Endodermal cell (in vitro differentiated cells): Measurements from ENCODE around the gene BICRA. TPM values are rescaled to one million over a fixed set of nuclear protein-coding genes. Genes with fewer than 3 reads are reported as not detected.

Experiments used
- DNase-seq: peaks from one replicate; pipeline ENCODE4 v3.0.0-alpha.2; 2017
- H3K27ac ChIP-seq: 2 replicates; pipeline ENCODE4 v1.5.1; 2013; ENCODE audit warnings: mild to moderate bottlenecking, low read depth, low read length, moderate library complexity
- H3K27me3 ChIP-seq: 2 replicates; pipeline ENCODE4 v1.6.1; 2013; ENCODE audit warnings: mild to moderate bottlenecking, low read length, moderate library complexity; ENCODE audit not compliant: insufficient read depth, control insufficient read depth, poor library complexity, severe bottlenecking
- H3K36me3 ChIP-seq: 2 replicates; pipeline ENCODE4 v1.7.0; 2013; ENCODE audit warnings: mild to moderate bottlenecking, low read length, moderate library complexity; ENCODE audit not compliant: control insufficient read depth, insufficient read depth
- H3K4me1 ChIP-seq: one replicate; pipeline ENCODE4 v1.7.0; 2013; ENCODE audit warnings: low read length; ENCODE audit not compliant: control insufficient read depth, insufficient read depth
- H3K4me3 ChIP-seq: 2 replicates; pipeline ENCODE4 v1.5.1; 2013; ENCODE audit warnings: mild to moderate bottlenecking, low read length, moderate library complexity
- H3K9ac ChIP-seq: 2 replicates; pipeline ENCODE4 v1.6.1; 2013; ENCODE audit warnings: mild to moderate bottlenecking, low read length, moderate library complexity; ENCODE audit not compliant: poor library complexity, severe bottlenecking; ENCODE audit errors: extremely low read depth
- H3K9me3 ChIP-seq: 2 replicates; pipeline ENCODE4 v1.6.1; 2013; ENCODE audit warnings: mild to moderate bottlenecking, low read length, moderate library complexity; ENCODE audit not compliant: control insufficient read depth
- H3K27ac Mint-ChIP-seq: 2 replicates; pipeline ENCODE4 v1.8.0; 2020; ENCODE audit warnings: mixed read lengths
- H3K27me3 Mint-ChIP-seq: 2 replicates; pipeline ENCODE4 v1.8.0; 2021; ENCODE audit warnings: mild to moderate bottlenecking, mixed read lengths; ENCODE audit not compliant: insufficient read depth
- H3K36me3 Mint-ChIP-seq: 2 replicates; pipeline ENCODE4 v1.8.0; 2020; ENCODE audit warnings: low read depth, mixed read lengths
- H3K4me1 Mint-ChIP-seq: 2 replicates; pipeline ENCODE4 v1.8.0; 2020; ENCODE audit warnings: mixed read lengths
- H3K4me3 Mint-ChIP-seq: 2 replicates; pipeline ENCODE4 v1.8.0; 2020; ENCODE audit warnings: mild to moderate bottlenecking, moderate library complexity, mixed read lengths
- H3K9me3 Mint-ChIP-seq: 2 replicates; pipeline ENCODE4 v1.8.0; 2020; ENCODE audit warnings: mild to moderate bottlenecking, mixed read lengths
- CTCF ChIP-seq: fragments of 200-600 bp; sonication (generic); conservative IDR thresholded peaks from 2 replicates; pipeline ENCODE4 v1.5.0; 2021; ENCODE audit warnings: antibody characterized with exemption, mild to moderate bottlenecking
- WGBS, 2 experiments: methylation state at CpG; one replicate each; pipeline versions ENCODE4 v1.1.5 to v1.1.7; 2013; ENCODE audit warnings: missing lambda C conversion rate in 2 of 2, mixed read lengths in 1 of 2; ENCODE audit not compliant: insufficient coverage in 1 of 2, insufficient read length in 1 of 2; 5-methylcytosine and 5-hydroxymethylcytosine counted together
- total RNA-seq, 2 donors: library from RNA; stranded (reverse); fragmentation: NEBNext Ultra II Directional in 1 of 2; extraction: Animal tissue kit (Norgen Biotek cat#: 25700) in 1 of 2; gene quantifications; 2 replicates in 1 of 2; 3 replicates in 1 of 2; pipeline ENCODE4 v1.2.1, GENCODE V29; 2021

The BICRA gene
- total RNA-seq, 2 donors from 2014 or later: 30.0 to 30.1 TPM

DNA sequence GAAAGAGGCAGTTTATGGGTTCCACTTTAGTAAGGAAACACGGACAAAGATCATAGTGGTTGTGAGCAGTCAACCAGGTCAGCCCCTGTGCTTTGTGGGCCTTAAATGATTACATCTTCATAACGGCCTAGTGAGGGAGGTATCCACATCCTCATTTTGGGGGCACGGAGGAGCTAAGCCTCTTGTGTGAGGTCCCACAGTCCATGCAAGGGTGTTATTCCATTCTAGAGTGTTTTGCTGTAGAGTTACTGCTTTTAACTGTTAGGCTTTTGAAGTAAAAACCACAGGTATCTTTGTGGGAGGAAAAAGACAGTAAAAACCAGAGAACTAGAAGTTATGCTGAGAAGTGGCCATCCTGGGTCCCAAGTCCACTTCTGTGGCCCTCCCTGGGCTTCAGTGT lies 140.4 kb downstream of the BICRA start:
- Histone ChIP-seq H3K9me3 (no peaks in the 10 kb centered on the region), H3K27ac (no peak overlapping the region), H3K27me3 (no peaks in the 10 kb centered on the region), H3K4me1 (no peaks in the 10 kb centered on the region), H3K4me3 (no peak overlapping the region), H3K36me3 (peaks cover 69% of the 10 kb centered on the region), H3K9ac (no peak overlapping the region)
- Mint-ChIP-seq H3K4me3 (no peak overlapping the region), H3K27me3 (no peaks in the 10 kb centered on the region), H3K27ac (peak overlapping the region; percentile 56), H3K4me1 (no peaks in the 10 kb centered on the region), H3K36me3 (peaks cover 55% of the 10 kb centered on the region), H3K9me3 (no peaks in the 10 kb centered on the region)
- no peak for DNase-seq
- TF ChIP-seq CTCF: no peak
- WGBS, 2 experiments: 91 to 100% methylated on average over 2 to 3 of the region's 3 CpGs

DNA sequence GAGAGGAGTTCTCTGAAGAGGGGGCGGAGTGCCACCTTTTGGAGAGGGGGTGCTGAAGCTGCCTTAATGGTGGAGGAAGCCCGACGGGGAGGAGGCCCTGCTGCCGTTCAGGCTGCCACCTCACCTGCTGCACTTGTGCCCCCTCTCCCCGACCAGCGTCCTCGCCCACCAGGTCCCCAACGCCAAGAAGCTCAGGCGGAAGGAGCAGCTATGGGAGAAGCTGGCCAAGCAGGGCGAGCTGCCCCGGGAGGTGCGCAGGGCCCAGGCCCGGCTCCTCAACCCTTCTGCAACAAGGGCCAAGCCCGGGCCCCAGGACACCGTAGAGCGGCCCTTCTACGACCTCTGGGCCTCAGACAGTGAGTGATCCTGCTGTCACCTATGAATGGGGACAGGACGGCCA lies 141.8 kb downstream of the BICRA start:
- H3K4me1 Mint-ChIP-seq: no peaks in the 10 kb centered on the region
- no peaks in the 10 kb centered on the region for H3K27me3 Mint-ChIP-seq
- H3K9me3 ChIP-seq: no peaks in the 10 kb centered on the region
- H3K36me3 Mint-ChIP-seq: peaks cover 55% of the 10 kb centered on the region
- no peak overlapping the region for H3K4me3 Mint-ChIP-seq
- no peaks in the 10 kb centered on the region for H3K27me3 ChIP-seq
- no peak overlapping the region for H3K4me3 ChIP-seq
- no peak for DNase-seq
- no peak overlapping the region for H3K27ac ChIP-seq
- H3K4me1 ChIP-seq: no peaks in the 10 kb centered on the region
- no peaks in the 10 kb centered on the region for H3K9me3 Mint-ChIP-seq
- H3K36me3 ChIP-seq: peaks cover 71% of the 10 kb centered on the region
- 92 to 96% methylated on average over 10 to 18 of the region's 18 CpGs for WGBS, 2 experiments
- no peak overlapping the region for H3K27ac Mint-ChIP-seq
- TF ChIP-seq CTCF: no peak
- no peak overlapping the region for H3K9ac ChIP-seq

DNA sequence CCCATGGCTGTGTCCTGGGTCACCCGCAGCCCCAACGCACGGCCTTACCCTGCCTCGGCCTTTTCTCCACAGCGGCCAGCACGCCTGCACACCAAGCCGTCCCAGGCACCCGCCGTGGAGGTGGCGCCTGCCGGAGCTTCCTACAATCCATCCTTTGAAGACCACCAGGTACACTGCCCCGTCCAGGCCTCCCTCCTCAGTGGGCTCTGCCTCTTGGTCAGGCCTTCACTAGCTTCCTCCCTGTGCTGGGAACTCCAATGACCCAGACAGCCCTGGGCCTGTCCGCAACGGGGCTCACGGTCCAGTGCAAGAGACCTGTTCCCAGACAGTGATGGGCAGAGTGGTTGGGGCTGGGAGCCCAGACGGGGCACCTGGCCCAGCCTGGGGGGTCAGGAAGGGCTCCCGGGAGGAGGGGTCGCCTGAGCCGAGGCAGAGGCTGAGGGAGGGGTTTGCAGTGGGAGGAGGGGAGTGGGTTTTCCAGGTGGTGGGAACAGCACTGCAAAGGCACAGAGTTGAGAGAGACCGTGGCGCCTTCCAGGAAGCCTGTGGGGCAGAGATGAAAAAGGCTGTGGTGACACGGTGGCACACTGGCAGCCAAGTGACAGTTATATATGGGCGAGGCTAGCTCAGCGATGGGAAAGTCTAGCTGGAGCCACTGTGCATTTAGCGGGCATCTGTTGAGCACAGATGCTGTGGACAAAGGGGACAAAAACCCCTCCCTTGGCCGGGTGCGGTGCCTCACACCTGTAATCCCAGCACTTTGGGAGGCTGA lies 143.7 kb downstream of the BICRA start:
- no peak for DNase-seq
- H3K36me3 Mint-ChIP-seq: peaks cover 65% of the 10 kb centered on the region
- no peak overlapping the region for H3K4me3 Mint-ChIP-seq
- Histone ChIP-seq H3K9me3 (no peaks in the 10 kb centered on the region), H3K36me3 (peaks cover 80% of the 10 kb centered on the region), H3K4me3 (no peak overlapping the region), H3K9ac (no peak overlapping the region), H3K4me1 (no peaks in the 10 kb centered on the region), H3K27ac (no peak overlapping the region), H3K27me3 (no peaks in the 10 kb centered on the region)
- no peak overlapping the region for H3K27ac Mint-ChIP-seq
- no peaks in the 10 kb centered on the region for H3K4me1 Mint-ChIP-seq
- H3K27me3 Mint-ChIP-seq: no peaks in the 10 kb centered on the region
- H3K9me3 Mint-ChIP-seq: no peaks in the 10 kb centered on the region
- WGBS, 2 experiments: 87 to 90% methylated on average over 9 to 27 of the region's 27 CpGs
- TF ChIP-seq CTCF: no peak

Other genes starting within 250 kb of the BICRA start
- gene MEIS3, start 189.6 kb upstream of the BICRA start, total RNA-seq: 100 to 1,000 TPM in 1 of 2 donors, 10 to 100 TPM in 1; 47.7 to 132 TPM
- gene SLC8A2, start 137.2 kb upstream of the BICRA start, total RNA-seq: 1 to 10 TPM; 2.5 to 3.6 TPM
- 10 to 100 TPM; 14.7 to 22.9 TPM for gene KPTN, start 124.9 kb upstream of the BICRA start, total RNA-seq
- 10 to 100 TPM; 66.0 to 73.9 TPM for gene NAPA, start 94.1 kb upstream of the BICRA start, total RNA-seq
- gene ZNF541, start 36.0 kb upstream of the BICRA start, total RNA-seq: not detected
- gene EHD2, start 104.3 kb downstream of the BICRA start, total RNA-seq: 1 to 10 TPM; 5.5 to 8.4 TPM
- gene NOP53, start 136.4 kb downstream of the BICRA start, total RNA-seq: 100 to 1,000 TPM; 190 to 258 TPM
- gene SELENOW, start 169.6 kb downstream of the BICRA start, total RNA-seq: 100 to 1,000 TPM; 404 to 410 TPM
- not detected for gene TPRX1, start 195.4 kb downstream of the BICRA start, total RNA-seq
- under 1 TPM; 0.44 to 0.66 TPM for gene CRX, start 212.8 kb downstream of the BICRA start, total RNA-seq